ENCODE results near the gene TACR2.

TACR2 gene

GRCh38 chr10:69403066-69403465, 13.7 kb downstream of the TACR2 start:
- DNase-seq (ENCODE audit: low read depth in 3 of 3), result no peak

- DNase-seq (ENCODE audit: low read depth in 3 of 3), result no peak
Measured at GRCh38 chr10:69402386-69402785, 14.3 kb downstream of the TACR2 start.

GRCh38 chr10:69401416-69401815, 15.3 kb downstream of the TACR2 start:
- DNase-seq (ENCODE audit: low read depth in 3 of 3), result no peak

- no peak for DNase-seq (ENCODE audit: low read depth in 3 of 3)
Measured at GRCh38 chr10:69400936-69401335, 15.8 kb downstream of the TACR2 start.

GRCh38 chr10:69398466-69398865, 18.3 kb downstream of the TACR2 start:
- DNase-seq (ENCODE audit: low read depth in 3 of 3), result no peak

- no peak for DNase-seq (ENCODE audit: low read depth in 3 of 3)
Measured at GRCh38 chr10:69397972-69398371, 18.7 kb downstream of the TACR2 start.

- DNase-seq (ENCODE audit: low read depth in 3 of 3), result no peak
Measured at GRCh38 chr10:69394020-69394419, 22.7 kb downstream of the TACR2 start.

- peak; percentile 62 to 78 (median 72) for DNase-seq (ENCODE audit: low read depth in 3 of 3)
Measured at GRCh38 chr10:69392481-69393000, 24.2 kb downstream of the TACR2 start.

GRCh38 chr10:69391158-69391557, 25.6 kb downstream of the TACR2 start:
- DNase-seq (ENCODE audit: low read depth in 3 of 3), result no peak

- DNase-seq (ENCODE audit: low read depth in 3 of 3), result no peak
Measured at GRCh38 chr10:69389827-69390490, 26.8 kb downstream of the TACR2 start.

GRCh38 chr10:69388488-69388887, 28.2 kb downstream of the TACR2 start:
- DNase-seq (ENCODE audit: low read depth in 3 of 3), result no peak

- no peak for DNase-seq (ENCODE audit: low read depth in 3 of 3)
Measured at GRCh38 chr10:69387500-69387899, 29.2 kb downstream of the TACR2 start.

GRCh38 chr10:69385454-69386350, 31.0 kb downstream of the TACR2 start:
- DNase-seq (ENCODE audit: low read depth in 3 of 3), result no peak

GRCh38 chr10:69384320-69384719, 32.4 kb downstream of the TACR2 start:
- no peak for DNase-seq (ENCODE audit: low read depth in 3 of 3)

GRCh38 chr10:69383558-69383957, 33.2 kb downstream of the TACR2 start:
- DNase-seq (ENCODE audit: low read depth in 3 of 3), result no peak

GRCh38 chr10:69382382-69383117, 34.2 kb downstream of the TACR2 start:
- DNase-seq (ENCODE audit: low read depth in 3 of 3), result no peak

- no peak for DNase-seq (ENCODE audit: low read depth in 3 of 3)
Measured at GRCh38 chr10:69379800-69380199, 36.9 kb downstream of the TACR2 start.

GRCh38 chr10:69377933-69378332, 38.8 kb downstream of the TACR2 start:
- no peak for DNase-seq (ENCODE audit: low read depth in 3 of 3)

GRCh38 chr10:69377191-69377590, 39.5 kb downstream of the TACR2 start:
- no peak for DNase-seq (ENCODE audit: low read depth in 3 of 3)

GRCh38 chr10:69376662-69377061, 40.1 kb downstream of the TACR2 start:
- DNase-seq (ENCODE audit: low read depth in 3 of 3), result no peak

GRCh38 chr10:69375307-69376151, 41.2 kb downstream of the TACR2 start:
- no peak for DNase-seq (ENCODE audit: low read depth in 3 of 3)
